ES-I3 (cell line): ENCODE measurements around the gene ZNF497.

Experiments
- H3K36me3 ChIP-seq: 2 replicates; pipeline ENCODE4 v1.6.1; 2013; ENCODE audit warnings: mild to moderate bottlenecking, low read length, control low read depth, moderate library complexity; ENCODE audit not compliant: insufficient read depth
- H3K4me1 ChIP-seq: 2 replicates; pipeline ENCODE4 v1.6.1; 2013; ENCODE audit warnings: mild to moderate bottlenecking, control low read depth, low read length; ENCODE audit not compliant: insufficient read depth
- H3K9ac ChIP-seq: 2 replicates; pipeline ENCODE4 v1.6.1; 2013; ENCODE audit warnings: low read depth, mild to moderate bottlenecking, low read length, moderate library complexity
- H3K9me3 ChIP-seq: 2 replicates; pipeline ENCODE4 v1.6.1; 2013; ENCODE audit warnings: mild to moderate bottlenecking, low read length, moderate library complexity; ENCODE audit not compliant: control insufficient read depth, insufficient read depth

ZNF497 gene

DNA sequence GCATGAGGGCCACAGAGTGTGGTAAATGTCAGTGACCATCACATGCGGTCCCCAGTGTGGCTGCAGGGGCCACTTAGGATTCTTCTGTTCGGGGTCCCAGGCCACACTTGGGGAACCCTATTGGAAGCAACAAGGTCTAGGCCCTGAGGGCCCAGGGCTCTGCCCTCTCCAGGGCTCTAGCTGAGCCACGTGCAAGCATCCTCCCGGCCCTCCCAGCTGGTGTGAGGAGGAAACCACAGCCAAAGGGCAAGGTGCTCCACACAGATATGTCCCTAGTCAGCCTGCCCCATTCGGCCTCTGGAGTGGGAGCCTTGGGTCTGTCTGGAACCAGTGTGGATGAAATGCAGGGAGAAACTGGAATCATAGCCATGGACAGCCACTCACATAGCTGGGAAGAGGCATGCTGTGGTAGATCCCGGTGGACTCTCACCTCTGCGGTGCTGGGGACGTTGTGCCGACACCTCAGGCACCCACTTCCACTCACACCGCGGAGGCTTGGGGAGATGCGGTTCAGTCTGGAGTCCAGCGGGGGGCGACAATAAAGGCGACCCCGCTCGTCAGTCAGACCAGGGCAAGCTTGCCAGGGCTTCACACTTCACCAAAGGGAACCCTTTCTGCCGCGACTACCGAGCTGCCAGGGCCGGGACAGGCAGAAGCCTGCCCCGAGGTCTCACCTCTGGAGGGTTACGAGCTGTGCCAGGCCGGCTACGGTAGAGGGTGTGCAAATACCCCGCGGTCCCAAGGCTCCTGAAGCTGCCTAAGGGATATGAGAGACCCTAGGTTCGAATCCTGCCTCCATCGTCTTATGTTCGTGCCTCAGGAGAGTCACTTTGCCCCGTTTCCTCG, 4.3 kb upstream of the ZNF497 start:
- Histone ChIP-seq H3K9me3 (no peaks in the 10 kb centered on the region), H3K4me1 (no peaks in the 10 kb centered on the region), H3K36me3 (no peaks in the 10 kb centered on the region), H3K9ac (no peak overlapping the region)

DNA sequence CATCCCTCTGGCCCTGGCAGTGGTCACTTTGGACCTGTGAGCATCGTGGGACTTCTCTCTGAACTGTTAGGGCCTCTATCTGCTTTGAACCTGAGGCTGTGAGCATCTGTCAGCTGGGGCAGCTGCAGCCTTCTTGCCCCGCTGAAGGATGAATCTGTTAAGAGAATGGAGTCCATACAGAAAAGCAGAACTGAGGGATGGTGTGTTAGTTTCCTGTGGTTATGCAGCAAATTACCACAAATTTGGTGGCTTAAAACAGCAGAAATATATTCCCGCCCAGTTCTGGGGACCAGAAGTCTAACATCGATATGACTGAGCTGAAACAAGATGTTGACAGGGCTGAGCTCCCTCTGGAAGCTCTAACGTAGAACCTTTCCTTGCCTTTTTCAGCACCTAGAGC, 1.6 kb upstream of the ZNF497 start:
- H3K36me3 ChIP-seq, result no peaks in the 10 kb centered on the region
- H3K9ac ChIP-seq, result no peak overlapping the region
- H3K4me1 ChIP-seq, result no peaks in the 10 kb centered on the region
- H3K9me3 ChIP-seq, result no peaks in the 10 kb centered on the region

DNA sequence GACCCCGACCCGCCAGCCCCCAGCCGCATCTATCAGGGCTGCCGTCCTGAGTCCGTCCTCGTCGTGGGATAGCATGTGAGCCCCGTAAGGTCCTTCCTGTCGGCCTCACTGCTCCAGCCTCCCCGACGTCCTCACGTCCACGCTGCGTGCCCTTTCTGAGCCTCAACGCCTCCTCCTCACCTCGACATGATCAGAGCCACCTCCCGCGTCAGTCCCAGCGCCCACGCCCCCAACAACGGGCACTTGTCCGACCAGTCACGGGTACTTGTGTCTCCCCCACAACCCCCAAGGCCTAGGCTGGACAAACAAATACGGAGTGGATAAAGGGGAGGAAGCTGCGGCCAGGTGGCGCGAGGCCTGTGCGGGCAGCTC, 665 bp downstream of the ZNF497 start:
- no peaks in the 10 kb centered on the region; the same call in 1 of the 2 replicates for H3K4me1 ChIP-seq
- H3K9me3 ChIP-seq, result no peaks in the 10 kb centered on the region
- no peaks in the 10 kb centered on the region for H3K36me3 ChIP-seq
- H3K9ac ChIP-seq, result peak overlapping the region; percentile 82

DNA sequence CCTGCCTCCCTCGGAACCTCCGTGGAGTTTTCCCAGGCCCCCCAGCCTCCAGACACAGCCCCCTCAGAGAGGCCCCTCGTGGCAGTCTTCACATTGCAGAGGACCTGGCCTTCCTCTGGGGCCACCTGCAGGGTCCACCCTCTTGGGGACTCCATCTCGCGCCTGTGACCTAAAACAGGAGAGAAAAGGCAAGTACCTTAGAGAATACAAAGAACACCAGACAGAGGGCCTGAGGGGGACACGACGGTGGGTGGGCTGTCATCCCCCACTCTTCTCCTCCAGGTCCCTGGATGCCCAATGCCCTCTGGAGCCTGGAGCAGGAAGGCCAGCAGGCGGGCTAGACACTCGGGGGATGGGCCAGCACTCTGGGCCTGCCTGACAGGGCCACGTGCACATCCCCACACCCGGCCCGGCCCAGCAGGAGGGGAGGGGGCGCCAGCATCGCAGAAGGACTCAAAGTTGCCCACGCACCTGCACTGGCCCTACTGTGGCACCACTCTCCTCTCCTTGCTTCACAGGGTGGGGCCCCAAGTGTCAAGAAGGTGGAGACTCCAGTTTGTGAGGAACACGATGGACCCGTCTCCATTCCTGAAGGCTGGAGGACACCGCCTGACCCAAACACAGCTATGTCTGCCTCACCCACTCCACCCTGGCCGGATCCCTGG, 4.9 kb downstream of the ZNF497 start:
- no peaks in the 10 kb centered on the region for H3K36me3 ChIP-seq
- no peaks in the 10 kb centered on the region; the same call in 1 of the 2 replicates for H3K4me1 ChIP-seq
- H3K9me3 ChIP-seq, result no peaks in the 10 kb centered on the region
- no peak overlapping the region for H3K9ac ChIP-seq

DNA sequence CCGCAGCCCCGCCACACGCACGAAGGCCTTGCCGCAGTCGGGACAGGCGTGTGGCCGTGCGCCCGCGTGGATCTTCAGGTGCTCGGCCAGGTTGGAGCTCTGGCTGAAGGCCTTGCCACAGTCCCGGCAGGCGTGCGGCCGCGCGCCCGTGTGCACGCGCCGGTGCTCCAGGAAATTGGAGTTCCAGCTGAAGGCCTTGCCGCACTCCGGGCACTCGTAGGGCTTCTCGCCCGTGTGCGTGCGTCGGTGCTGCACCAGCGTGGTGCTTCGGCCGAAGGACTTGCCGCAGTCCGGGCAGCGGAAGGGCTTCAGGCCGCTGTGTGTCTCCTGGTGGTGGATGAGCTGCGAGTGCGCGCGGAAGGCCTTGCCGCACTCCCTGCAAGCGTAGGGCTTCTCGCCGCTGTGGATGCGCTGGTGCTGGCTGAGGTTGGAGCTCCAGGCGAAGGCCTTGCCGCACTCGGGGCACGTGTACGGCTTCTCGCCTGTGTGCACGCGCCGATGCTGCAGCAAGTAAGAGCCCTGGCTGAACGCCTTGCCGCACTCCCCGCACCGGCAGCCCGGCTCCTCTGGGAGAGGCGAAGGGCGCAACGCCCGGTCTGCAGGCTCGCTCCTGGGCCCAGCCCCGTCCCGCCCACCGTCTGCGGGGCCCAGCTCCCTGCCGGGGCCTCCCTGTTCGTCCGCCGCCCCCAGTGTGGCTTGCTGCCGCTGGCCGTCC, 5.6 kb downstream of the ZNF497 start:
- Histone ChIP-seq H3K4me1 (no peaks in the 10 kb centered on the region; the same call in 1 of the 2 replicates), H3K9ac (no peak overlapping the region)

DNA sequence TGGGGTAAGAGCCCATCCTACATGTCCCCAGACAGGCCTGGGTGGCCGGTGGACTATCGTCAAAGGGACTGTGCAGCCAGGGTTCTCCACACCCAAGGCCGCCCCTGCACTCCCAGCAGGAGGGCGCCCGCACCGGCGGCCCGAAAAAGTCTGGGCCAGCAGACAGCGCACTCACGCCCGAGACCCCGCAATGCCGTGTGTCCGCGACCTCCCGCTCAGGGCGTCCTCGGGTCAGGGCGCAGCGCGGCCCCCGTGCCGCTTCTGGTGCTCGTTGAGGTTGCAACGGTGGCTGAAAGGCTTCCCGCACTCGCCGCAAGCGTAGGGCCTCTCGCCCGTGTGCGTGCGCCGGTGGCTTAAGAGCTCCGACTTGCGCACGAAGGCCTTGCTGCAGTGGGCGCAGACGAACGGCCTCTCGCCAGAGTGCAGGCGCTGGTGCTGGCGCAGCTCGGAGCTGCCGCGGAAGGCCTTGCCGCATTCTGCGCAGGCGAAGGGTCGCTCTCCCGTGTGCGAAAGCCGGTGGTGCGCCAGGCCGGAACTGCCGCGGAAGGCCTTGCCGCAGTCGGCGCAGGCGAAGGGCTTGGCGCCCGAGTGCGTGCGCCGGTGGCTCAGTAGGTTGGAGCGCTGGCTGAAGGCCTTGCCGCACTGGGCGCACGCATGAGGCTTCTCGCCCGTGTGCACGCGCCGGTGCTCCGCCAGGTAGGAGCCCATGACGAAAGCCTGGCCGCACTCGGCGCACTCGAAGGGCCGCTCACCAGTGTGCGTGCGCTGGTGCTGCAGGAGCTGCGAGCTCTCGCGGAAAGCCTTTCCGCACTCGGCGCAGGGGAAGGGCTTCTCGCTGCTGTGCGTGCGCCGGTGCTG, 6.4 kb downstream of the ZNF497 start:
- no peaks in the 10 kb centered on the region; the same call in 1 of the 2 replicates for H3K4me1 ChIP-seq
- no peaks in the 10 kb centered on the region for H3K36me3 ChIP-seq
- H3K9me3 ChIP-seq, result no peaks in the 10 kb centered on the region
- no peak overlapping the region for H3K9ac ChIP-seq

More for the DNA sequence above, 5.6 kb downstream of the ZNF497 start:
- H3K9me3 ChIP-seq, result no peaks in the 10 kb centered on the region
- H3K36me3 ChIP-seq, result no peaks in the 10 kb centered on the region

DNA sequence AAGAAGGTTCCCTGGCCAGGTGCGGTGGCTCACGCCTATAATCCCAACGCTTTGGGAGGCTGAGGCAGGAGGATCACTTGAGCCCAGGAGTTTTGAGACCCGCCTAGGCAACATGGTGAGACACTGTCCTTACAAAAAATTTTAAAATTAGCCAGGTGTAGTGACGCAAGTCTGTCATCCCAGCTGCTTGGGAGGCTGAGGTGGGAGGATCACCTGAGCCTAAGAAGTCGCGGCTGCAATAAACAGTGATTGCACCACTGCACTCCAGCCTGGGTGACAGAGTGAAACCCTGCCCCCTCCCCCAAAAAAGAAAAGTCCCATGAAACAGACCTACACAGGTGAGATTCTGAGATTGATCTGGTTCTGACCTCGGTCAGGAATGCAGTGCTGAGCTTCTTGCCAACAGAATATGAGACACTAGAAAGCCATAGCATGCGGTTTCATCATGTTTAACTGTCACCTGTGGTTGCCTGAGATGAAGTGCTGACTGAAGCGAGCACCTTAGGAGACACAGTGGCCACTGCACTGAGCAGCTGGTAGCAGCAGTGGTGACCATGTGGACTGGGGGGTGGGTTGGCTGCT, 7.2 kb downstream of the ZNF497 start:
- no peaks in the 10 kb centered on the region for H3K36me3 ChIP-seq

DNA sequence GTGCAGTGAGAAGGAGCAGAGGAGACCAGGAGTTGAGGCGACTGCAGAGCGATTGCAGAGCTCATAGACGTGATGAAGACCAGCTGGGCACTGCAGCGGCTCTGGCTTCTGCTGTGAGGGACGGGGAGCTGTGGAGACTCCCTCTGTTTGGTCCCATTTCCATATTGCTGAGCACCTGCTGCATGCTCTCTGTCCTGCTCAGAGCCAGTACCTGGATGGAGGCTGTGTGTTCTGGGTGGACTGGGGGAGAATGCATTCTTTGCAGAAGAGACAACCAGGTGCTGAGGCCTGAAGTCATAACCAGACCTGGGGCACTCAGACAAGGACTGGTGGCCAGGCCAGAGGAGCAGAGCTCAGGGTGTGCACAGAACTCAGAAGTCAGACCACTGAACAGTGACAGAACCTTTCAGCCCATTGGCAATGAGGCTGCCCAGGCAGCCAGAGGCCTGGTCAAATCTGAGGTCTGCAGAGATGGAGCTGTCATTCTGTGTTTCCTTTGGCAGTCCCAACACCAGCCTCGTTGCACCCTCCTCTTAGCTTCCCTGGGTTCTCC, 8.0 kb downstream of the ZNF497 start:
- Histone ChIP-seq H3K36me3 (no peaks in the 10 kb centered on the region), H3K9me3 (no peaks in the 10 kb centered on the region), H3K9ac (no peak overlapping the region), H3K4me1 (no peaks in the 10 kb centered on the region; the same call in 1 of the 2 replicates)

More for the DNA sequence above, 7.2 kb downstream of the ZNF497 start:
- Histone ChIP-seq H3K9ac (no peak overlapping the region), H3K4me1 (no peaks in the 10 kb centered on the region; the same call in 1 of the 2 replicates), H3K9me3 (no peaks in the 10 kb centered on the region)

DNA sequence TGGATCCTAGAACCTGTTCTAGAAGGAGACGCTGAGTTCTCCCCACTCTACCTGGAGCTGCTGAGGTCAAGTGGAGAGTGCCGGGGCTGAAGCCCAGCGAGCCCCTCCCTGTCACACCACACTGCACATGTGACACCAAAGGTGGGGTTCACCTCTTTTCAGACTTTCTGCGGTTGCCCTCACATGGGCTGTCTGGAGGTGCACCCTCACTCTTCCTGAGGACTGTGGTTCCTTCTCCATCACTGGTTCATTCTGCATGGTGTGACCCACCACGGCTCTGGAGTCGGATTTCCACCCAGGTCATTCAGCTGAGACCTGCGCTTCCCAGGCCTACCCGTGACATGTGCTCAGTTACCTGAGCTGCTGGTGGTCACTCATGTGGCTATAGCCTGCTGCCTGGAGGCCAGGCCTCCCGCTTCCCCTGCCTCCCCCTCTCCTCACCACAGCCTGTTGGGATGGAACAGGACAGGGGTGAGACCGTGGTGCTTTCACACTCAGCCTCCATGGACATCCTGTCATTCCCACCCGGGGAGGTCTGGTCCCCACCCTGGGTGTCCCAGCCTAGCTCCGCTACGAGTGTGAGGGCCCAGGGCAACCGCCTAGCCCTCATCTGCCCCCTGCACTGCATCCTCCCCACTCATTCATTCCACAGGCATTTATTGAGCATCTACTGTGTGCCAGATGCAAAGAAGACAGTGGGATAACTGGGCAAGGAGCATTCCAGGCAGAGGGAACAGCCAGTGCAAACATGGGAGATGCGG, 8.7 kb downstream of the ZNF497 start:
- H3K9me3 ChIP-seq, result no peaks in the 10 kb centered on the region
- H3K9ac ChIP-seq, result no peak overlapping the region
- no peaks in the 10 kb centered on the region for H3K36me3 ChIP-seq
- no peaks in the 10 kb centered on the region; the same call in 1 of the 2 replicates for H3K4me1 ChIP-seq

DNA sequence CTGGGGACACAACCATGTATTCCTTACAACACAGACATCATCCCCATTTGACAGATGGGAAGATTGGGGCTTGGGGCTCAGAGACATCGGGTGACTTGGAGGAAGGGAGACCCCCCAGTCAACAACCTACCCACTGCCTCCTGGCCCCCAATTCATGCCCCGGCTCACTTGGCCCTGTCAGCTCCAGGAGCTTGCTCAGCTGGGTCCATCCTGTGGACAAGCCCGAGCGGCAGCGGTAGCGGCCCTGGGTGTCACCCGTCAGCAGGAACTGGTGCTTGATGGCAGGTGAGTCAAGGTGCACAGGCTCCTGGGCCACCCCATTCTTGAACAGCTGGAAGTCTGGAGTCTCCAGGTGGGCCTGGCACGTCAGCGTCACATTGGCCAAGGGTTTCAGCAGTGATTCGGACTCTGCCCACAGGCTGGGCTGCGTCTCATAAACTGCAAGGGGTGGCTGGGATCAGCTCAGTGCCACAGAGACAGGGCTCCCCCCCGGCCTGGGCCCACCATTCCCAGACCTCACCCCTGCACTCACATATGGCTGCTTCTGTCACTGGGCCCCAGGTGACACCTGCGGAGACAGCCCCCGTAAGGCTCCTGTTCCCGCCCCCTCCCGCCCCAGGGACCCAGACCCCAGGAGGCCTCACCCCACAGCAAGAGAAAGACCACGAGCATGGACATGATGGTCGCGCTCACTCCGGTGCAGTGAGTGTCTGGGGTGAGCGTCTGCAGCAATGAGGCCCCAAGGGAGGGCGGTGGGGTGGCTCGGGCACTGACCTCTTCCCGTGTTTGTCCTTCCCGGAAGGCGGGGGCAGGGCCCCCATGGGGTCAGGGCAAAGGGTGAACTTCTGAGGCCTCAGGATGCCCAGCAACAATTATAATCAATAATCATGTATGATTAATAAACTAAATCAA, 9.5 kb downstream of the ZNF497 start, which contains the start of gene A1BG:
Gene A1BG (minus strand): TSS at position 733 of the 912 bp plus-strand sequence. CDS start 55 bp downstream, at position 678.
- Histone ChIP-seq H3K9ac (no peak within 1 kb of the TSS), H3K9me3 (no peaks in the 10 kb centered on the region), H3K4me1 (no peaks in the 10 kb centered on the region; the same call in 1 of the 2 replicates), H3K36me3 (no peaks in the 10 kb centered on the region)

DNA sequence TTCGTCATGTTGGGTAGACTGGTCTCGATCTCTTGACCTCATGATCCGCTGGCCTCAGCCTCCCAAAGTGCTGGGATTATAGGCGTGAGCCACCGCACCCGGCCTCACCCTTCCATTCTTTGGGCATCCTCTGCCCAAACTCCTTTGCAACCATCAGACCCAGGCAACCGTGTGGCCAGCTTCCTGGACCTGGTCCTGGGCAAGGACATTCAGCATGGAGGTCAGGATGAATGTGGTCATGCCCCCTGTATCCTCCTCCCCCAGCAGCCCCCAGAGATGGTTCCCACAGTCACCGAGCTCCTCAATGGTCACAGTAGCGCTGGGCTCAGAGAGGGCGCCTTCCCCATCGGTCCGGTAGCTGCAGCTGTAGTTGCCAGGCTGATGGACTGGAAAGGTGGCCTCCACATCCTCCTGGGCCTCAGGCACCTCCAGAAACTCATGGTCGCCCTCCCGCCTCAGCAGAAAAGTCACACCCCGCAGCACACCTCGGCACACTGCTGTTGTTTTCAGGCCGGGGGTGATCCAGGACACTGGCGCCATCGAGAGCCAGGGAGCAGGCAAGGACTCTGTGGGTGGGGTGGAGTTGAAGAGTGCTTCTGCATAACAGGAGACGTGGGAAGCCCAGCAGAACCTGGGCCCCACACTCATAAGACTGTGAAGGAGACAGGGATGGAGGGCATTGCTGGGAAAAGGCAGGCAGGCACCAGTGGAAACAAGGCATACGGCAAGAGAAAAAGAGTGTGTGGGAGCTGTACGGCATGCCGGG, 10.4 kb downstream of the ZNF497 start:
- no peaks in the 10 kb centered on the region for H3K4me1 ChIP-seq
- no peak overlapping the region for H3K9ac ChIP-seq
- H3K9me3 ChIP-seq, result no peaks in the 10 kb centered on the region
- no peaks in the 10 kb centered on the region for H3K36me3 ChIP-seq
